Measurements from ENCODE around the gene MMP23B. TPM values are rescaled to one million over a fixed set of nuclear protein-coding genes. Genes with fewer than 3 reads are reported as not detected.

Gene MMP23B
- total and polyA plus RNA-seq, 10 of the 15 experiments (the other 5 are each of a cell fraction or from before 2014, with no cell fraction given), result 0.25 to 0.76 (median 0.34) TPM; not detected in 4

GRCh38 chr1:1623631-1624442 lies 8.1 kb upstream of the MMP23B start (continued):
- TF ChIP-seq PKNOX1 (IDR thresholded peaks at IDR 0.05), result no peak
- TF ChIP-seq, protein P1, sequence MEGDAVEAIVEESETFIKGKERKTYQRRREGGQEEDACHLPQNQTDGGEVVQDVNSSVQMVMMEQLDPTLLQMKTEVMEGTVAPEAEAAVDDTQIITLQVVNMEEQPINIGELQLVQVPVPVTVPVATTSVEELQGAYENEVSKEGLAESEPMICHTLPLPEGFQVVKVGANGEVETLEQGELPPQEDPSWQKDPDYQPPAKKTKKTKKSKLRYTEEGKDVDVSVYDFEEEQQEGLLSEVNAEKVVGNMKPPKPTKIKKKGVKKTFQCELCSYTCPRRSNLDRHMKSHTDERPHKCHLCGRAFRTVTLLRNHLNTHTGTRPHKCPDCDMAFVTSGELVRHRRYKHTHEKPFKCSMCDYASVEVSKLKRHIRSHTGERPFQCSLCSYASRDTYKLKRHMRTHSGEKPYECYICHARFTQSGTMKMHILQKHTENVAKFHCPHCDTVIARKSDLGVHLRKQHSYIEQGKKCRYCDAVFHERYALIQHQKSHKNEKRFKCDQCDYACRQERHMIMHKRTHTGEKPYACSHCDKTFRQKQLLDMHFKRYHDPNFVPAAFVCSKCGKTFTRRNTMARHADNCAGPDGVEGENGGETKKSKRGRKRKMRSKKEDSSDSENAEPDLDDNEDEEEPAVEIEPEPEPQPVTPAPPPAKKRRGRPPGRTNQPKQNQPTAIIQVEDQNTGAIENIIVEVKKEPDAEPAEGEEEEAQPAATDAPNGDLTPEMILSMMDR (IDR thresholded peaks at IDR 0.05 in 2 of 3, conservative IDR thresholded peaks at IDR 0.05 in 1 of 3; ENCODE audit: control insufficient read depth in 2 of 3, extremely low read depth in 1 of 3, insufficient read depth in 1 of 3, low read depth in 3 of 3, low read length in 3 of 3), result no peak

GRCh38 chr1:1624443-1625403 lies 7.2 kb upstream of the MMP23B start:
- ChIA-PET RAD21 (ENCODE audit: unreplicated experiment) (no interaction called here), POLR2A (no interaction called here), SMC1A (ENCODE audit: uncharacterized antibody, unreplicated experiment) (no interaction called here), CTCF (interaction anchor here (1.0 kb wide), 1 partner anchor 10 kb away, joined by 5 read pairs; the partner anchor contains the start of gene MIB2)
- Histone ChIP-seq H3K27ac (ENCODE audit: control insufficient read depth, insufficient read depth) (no peak overlapping the region), H3K27me3 (replicated peaks in 1 of 2; ENCODE audit: control insufficient read depth in 2 of 2, insufficient read depth in 2 of 2, low read length in 1 of 2) (no peaks in the 10 kb centered on the region), H3K9ac (ENCODE audit: control insufficient read depth, insufficient read depth, low read length) (no peak overlapping the region), H2AFZ (ENCODE audit: control insufficient read depth, low read depth, low read length) (no peak overlapping the region), H3K4me2 (ENCODE audit: control insufficient read depth, insufficient read depth) (no peak overlapping the region), H3K9me3 (replicated peaks; ENCODE audit: control insufficient read depth, insufficient read depth, low read length) (no peaks in the 10 kb centered on the region), H3K4me3 (no peak overlapping the region), H4K20me1 (ENCODE audit: control insufficient read depth, insufficient read depth) (no peaks in the 10 kb centered on the region), H3K79me2 (ENCODE audit: control insufficient read depth, insufficient read depth, low read length) (no peaks in the 10 kb centered on the region), H3K4me1 (ENCODE audit: control insufficient read depth, insufficient read depth, low read length) (no peaks in the 10 kb centered on the region), H3K36me3 (ENCODE audit: control insufficient read depth in 2 of 2, insufficient read depth in 2 of 2, low read length in 1 of 2) (no peaks in the 10 kb centered on the region)
- TF ChIP-seq TARDBP (IDR thresholded peaks at IDR 0.05; ENCODE audit: borderline replicate concordance) (no peak), SMAD1 (IDR thresholded peaks at IDR 0.05; ENCODE audit: low read depth, partially characterized antibody) (no peak), GABPA (IDR thresholded peaks at IDR 0.05; ENCODE audit: low read depth) (no peak), CHD1 (IDR thresholded peaks at IDR 0.05; ENCODE audit: low read depth, low read length) (no peak), ZNF217 (IDR thresholded peaks at IDR 0.05) (no peak), SMAD5 (IDR thresholded peaks at IDR 0.05; ENCODE audit: low read depth) (no peak), HDAC2 (IDR thresholded peaks at IDR 0.05) (no peak), POLR2A (IDR thresholded peaks at IDR 0.05; ENCODE audit: low read depth, low read length) (no peak), YY1 (IDR thresholded peaks at IDR 0.05; ENCODE audit: low read depth, low read length) (no peak)
- TF ChIP-seq, protein P2, sequence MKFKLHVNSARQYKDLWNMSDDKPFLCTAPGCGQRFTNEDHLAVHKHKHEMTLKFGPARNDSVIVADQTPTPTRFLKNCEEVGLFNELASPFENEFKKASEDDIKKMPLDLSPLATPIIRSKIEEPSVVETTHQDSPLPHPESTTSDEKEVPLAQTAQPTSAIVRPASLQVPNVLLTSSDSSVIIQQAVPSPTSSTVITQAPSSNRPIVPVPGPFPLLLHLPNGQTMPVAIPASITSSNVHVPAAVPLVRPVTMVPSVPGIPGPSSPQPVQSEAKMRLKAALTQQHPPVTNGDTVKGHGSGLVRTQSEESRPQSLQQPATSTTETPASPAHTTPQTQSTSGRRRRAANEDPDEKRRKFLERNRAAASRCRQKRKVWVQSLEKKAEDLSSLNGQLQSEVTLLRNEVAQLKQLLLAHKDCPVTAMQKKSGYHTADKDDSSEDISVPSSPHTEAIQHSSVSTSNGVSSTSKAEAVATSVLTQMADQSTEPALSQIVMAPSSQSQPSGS (IDR thresholded peaks at IDR 0.05; ENCODE audit: low read length), result no peak
- FAIRE-seq (no peak), DNase-seq (ENCODE audit: low read depth, low spot score) (no peak), ATAC-seq (no peak)
- in situ Hi-C loops (cut with MboI) (no loop called here), intact Hi-C loops (cut with micrococcal nuclease; ENCODE audit: unreplicated experiment) (no loop called here)
- WGBS (ENCODE audit: insufficient coverage, insufficient replicate concordance, low lambda C conversion rate, missing lambda C conversion rate), result 72% methylated on average over 36 of the region's 38 CpGs
- no TSS peak for BruUV-seq (replicated peaks)

All from GM12878 (cell line).